ENCODE data around the gene KRT8. TPM values are rescaled to one million over a fixed set of nuclear protein-coding genes. Genes with fewer than 3 reads are reported as not detected.

Gene KRT8
- total and polyA plus RNA-seq, 2 of the 13 experiments (the other 11 are each of a cell fraction or from before 2014, with no cell fraction given): 498 to 718 TPM

DNA sequence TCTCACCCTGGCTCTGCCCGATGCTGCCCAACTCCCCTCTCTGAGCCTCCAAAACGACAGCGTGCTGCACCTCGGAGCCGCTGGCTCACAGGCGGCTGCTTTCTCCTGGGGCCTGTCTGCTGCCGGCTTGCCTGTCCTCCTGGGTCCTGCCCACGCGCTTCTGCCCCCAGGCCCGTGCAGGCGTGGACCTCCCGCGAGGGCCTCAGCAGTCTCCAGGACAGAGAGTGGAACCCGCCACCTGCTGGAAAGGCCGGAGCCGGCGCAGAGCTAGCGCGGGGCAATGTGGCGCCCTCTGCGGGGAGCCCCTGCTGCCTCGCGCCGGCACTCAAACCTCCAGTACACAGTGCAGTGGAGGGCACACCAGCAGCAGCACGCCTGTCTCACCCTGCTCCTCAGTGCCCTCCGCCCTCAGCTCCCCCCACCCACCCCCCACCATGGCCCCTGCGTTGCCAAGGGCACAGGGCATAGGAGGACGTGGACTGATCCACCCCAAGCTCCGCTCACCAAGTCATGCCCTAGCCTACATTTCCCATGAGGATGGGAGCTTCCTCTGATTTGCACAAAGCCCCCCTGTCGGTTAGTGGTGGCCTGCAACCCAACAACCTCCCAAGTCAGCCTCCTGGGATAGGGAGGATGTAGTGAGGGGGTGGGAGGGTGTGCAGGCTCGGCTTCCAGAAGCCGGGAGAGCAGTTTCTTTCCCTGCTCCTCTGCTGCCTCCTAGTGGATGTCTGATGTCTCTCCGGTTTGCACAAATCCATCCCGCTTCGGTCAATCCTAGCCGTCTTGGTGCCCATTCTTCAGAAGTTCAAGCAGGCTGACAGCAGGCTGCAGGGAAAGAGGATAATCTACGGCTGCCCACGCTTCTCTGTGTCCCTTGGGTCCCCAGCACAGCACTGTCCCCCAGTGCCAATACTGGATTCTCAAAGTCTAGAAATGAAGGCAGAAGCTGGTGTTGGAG lies 25.2 kb downstream of the KRT8 start (continued):
- TF ChIP-seq, protein P1, sequence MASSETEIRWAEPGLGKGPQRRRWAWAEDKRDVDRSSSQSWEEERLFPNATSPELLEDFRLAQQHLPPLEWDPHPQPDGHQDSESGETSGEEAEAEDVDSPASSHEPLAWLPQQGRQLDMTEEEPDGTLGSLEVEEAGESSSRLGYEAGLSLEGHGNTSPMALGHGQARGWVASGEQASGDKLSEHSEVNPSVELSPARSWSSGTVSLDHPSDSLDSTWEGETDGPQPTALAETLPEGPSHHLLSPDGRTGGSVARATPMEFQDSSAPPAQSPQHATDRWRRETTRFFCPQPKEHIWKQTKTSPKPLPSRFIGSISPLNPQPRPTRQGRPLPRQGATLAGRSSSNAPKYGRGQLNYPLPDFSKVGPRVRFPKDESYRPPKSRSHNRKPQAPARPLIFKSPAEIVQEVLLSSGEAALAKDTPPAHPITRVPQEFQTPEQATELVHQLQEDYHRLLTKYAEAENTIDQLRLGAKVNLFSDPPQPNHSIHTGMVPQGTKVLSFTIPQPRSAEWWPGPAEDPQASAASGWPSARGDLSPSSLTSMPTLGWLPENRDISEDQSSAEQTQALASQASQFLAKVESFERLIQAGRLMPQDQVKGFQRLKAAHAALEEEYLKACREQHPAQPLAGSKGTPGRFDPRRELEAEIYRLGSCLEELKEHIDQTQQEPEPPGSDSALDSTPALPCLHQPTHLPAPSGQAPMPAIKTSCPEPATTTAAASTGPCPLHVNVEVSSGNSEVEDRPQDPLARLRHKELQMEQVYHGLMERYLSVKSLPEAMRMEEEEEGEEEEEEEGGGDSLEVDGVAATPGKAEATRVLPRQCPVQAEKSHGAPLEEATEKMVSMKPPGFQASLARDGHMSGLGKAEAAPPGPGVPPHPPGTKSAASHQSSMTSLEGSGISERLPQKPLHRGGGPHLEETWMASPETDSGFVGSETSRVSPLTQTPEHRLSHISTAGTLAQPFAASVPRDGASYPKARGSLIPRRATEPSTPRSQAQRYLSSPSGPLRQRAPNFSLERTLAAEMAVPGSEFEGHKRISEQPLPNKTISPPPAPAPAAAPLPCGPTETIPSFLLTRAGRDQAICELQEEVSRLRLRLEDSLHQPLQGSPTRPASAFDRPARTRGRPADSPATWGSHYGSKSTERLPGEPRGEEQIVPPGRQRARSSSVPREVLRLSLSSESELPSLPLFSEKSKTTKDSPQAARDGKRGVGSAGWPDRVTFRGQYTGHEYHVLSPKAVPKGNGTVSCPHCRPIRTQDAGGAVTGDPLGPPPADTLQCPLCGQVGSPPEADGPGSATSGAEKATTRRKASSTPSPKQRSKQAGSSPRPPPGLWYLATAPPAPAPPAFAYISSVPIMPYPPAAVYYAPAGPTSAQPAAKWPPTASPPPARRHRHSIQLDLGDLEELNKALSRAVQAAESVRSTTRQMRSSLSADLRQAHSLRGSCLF (CRISPR knock-in tag; IDR thresholded peaks at IDR 0.05; ENCODE audit: borderline replicate concordance): no peak
- TF ChIP-seq, protein P2, sequence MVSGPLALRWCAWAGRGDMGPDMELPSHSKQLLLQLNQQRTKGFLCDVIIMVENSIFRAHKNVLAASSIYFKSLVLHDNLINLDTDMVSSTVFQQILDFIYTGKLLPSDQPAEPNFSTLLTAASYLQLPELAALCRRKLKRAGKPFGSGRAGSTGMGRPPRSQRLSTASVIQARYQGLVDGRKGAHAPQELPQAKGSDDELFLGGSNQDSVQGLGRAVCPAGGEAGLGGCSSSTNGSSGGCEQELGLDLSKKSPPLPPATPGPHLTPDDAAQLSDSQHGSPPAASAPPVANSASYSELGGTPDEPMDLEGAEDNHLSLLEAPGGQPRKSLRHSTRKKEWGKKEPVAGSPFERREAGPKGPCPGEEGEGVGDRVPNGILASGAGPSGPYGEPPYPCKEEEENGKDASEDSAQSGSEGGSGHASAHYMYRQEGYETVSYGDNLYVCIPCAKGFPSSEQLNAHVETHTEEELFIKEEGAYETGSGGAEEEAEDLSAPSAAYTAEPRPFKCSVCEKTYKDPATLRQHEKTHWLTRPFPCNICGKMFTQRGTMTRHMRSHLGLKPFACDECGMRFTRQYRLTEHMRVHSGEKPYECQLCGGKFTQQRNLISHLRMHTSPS (CRISPR knock-in tag; IDR thresholded peaks at IDR 0.05; ENCODE audit: low read depth): peak; percentile 57; the same call in 1 of the 2 replicates
- peak; percentile 81 for TF ChIP-seq ZNF777 (CRISPR knock-in tag; IDR thresholded peaks at IDR 0.05)
- TF ChIP-seq ZNF468 (CRISPR knock-in tag; IDR thresholded peaks at IDR 0.05): no peak
- peak; percentile 38; the same call in 1 of the 2 replicates for TF ChIP-seq ZNF501 (CRISPR knock-in tag; IDR thresholded peaks at IDR 0.05)
- no peak for TF ChIP-seq CBX2 (IDR thresholded peaks at IDR 0.05; ENCODE audit: low read depth, low read length)
- no peak for TF ChIP-seq CBX2 (CRISPR knock-in tag; IDR thresholded peaks at IDR 0.05; ENCODE audit: low read depth)
- no peak for TF ChIP-seq HNF4G (IDR thresholded peaks at IDR 0.05; ENCODE audit: borderline replicate concordance, low read depth, low read length)
- TF ChIP-seq HNF4G (CRISPR knock-in tag; IDR thresholded peaks at IDR 0.05; ENCODE audit: borderline replicate concordance, low read depth): 0 out of 2 replicates have a peak, but pooled peaks have one; percentile 45
- TF ChIP-seq, protein P3, sequence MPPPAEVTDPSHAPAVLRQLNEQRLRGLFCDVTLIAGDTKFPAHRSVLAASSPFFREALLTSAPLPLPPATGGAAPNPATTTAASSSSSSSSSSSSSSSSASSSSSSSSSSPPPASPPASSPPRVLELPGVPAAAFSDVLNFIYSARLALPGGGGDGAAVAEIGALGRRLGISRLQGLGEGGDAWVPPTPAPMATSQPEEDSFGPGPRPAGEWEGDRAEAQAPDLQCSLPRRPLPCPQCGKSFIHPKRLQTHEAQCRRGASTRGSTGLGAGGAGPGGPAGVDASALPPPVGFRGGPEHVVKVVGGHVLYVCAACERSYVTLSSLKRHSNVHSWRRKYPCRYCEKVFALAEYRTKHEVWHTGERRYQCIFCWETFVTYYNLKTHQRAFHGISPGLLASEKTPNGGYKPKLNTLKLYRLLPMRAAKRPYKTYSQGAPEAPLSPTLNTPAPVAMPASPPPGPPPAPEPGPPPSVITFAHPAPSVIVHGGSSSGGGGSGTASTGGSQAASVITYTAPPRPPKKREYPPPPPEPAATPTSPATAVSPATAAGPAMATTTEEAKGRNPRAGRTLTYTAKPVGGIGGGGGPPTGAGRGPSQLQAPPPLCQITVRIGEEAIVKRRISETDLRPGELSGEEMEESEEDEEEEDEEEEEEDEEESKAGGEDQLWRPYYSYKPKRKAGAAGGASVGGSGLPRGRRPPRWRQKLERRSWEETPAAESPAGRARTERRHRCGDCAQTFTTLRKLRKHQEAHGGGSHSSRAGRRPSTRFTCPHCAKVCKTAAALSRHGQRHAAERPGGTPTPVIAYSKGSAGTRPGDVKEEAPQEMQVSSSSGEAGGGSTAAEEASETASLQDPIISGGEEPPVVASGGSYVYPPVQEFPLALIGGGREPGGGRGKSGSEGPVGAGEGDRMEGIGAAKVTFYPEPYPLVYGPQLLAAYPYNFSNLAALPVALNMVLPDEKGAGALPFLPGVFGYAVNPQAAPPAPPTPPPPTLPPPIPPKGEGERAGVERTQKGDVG (CRISPR knock-in tag; IDR thresholded peaks at IDR 0.05; ENCODE audit: borderline replicate concordance): no peak
